ENCODE measurements around the gene SEMA5A.

The SEMA5A gene

GRCh38 chr5:9347032-9347431 lies 198.8 kb downstream of the SEMA5A start:
- TF ChIP-seq POLR2AphosphoS5 (IDR thresholded peaks at IDR 0.05; ENCODE audit: low read depth, low read length) (no peak), FOXP2 (optimal IDR thresholded peaks at IDR 0.05; ENCODE audit: borderline replicate concordance, extremely low read depth, extremely low read length, insufficient read depth) (no peak), TAF1 (IDR thresholded peaks at IDR 0.05; ENCODE audit: borderline replicate concordance, insufficient read depth, low read length) (no peak), SIN3A (IDR thresholded peaks at IDR 0.05; ENCODE audit: borderline replicate concordance, insufficient read depth, low read length) (no peak)
- TF ChIP-seq, protein P1, sequence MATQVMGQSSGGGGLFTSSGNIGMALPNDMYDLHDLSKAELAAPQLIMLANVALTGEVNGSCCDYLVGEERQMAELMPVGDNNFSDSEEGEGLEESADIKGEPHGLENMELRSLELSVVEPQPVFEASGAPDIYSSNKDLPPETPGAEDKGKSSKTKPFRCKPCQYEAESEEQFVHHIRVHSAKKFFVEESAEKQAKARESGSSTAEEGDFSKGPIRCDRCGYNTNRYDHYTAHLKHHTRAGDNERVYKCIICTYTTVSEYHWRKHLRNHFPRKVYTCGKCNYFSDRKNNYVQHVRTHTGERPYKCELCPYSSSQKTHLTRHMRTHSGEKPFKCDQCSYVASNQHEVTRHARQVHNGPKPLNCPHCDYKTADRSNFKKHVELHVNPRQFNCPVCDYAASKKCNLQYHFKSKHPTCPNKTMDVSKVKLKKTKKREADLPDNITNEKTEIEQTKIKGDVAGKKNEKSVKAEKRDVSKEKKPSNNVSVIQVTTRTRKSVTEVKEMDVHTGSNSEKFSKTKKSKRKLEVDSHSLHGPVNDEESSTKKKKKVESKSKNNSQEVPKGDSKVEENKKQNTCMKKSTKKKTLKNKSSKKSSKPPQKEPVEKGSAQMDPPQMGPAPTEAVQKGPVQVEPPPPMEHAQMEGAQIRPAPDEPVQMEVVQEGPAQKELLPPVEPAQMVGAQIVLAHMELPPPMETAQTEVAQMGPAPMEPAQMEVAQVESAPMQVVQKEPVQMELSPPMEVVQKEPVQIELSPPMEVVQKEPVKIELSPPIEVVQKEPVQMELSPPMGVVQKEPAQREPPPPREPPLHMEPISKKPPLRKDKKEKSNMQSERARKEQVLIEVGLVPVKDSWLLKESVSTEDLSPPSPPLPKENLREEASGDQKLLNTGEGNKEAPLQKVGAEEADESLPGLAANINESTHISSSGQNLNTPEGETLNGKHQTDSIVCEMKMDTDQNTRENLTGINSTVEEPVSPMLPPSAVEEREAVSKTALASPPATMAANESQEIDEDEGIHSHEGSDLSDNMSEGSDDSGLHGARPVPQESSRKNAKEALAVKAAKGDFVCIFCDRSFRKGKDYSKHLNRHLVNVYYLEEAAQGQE (IDR thresholded peaks at IDR 0.05; ENCODE audit: insufficient read depth in 1 of 2, low read depth in 2 of 2, low read length in 2 of 2), result no peak

DNA sequence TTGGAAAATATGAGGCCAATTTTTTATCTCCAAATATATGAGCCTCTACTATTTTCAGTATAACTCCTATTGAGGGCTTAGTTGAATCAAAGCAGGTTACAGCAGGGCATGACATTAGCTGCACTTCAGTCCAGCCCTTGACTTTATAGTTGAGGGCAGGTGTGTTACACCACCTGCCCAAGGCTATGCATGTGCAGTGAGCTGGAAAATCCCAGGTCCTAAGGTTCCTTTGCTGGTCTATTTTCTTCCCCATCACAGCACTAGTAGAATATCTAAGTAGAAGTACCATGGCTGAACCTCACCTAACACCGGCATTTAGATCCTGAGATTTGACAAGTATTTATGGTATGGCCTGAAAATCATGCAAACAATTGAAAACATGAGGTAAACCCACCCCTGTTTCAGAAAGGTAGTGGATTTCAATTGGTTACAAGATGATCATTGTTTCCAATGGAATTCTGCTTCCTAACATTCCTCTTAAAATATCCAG lies 201.1 kb downstream of the SEMA5A start:
- TF ChIP-seq SIN3A (IDR thresholded peaks at IDR 0.05; ENCODE audit: borderline replicate concordance, insufficient read depth, low read length) (no peak), FOXP2 (optimal IDR thresholded peaks at IDR 0.05; ENCODE audit: borderline replicate concordance, extremely low read depth, extremely low read length, insufficient read depth) (no peak), POLR2AphosphoS5 (IDR thresholded peaks at IDR 0.05; ENCODE audit: low read depth, low read length) (no peak), TAF1 (IDR thresholded peaks at IDR 0.05; ENCODE audit: borderline replicate concordance, insufficient read depth, low read length) (no peak)
- TF ChIP-seq, protein P1 (IDR thresholded peaks at IDR 0.05; ENCODE audit: insufficient read depth in 1 of 2, low read depth in 2 of 2, low read length in 2 of 2), result no peak

GRCh38 chr5:9343146-9343850 lies 202.6 kb downstream of the SEMA5A start:
- TF ChIP-seq POLR2AphosphoS5 (IDR thresholded peaks at IDR 0.05; ENCODE audit: low read depth, low read length), result no peak
- no peak for TF ChIP-seq SIN3A (IDR thresholded peaks at IDR 0.05; ENCODE audit: borderline replicate concordance, insufficient read depth, low read length)
- TF ChIP-seq, protein P1 (IDR thresholded peaks at IDR 0.05; ENCODE audit: insufficient read depth in 1 of 2, low read depth in 2 of 2, low read length in 2 of 2), result no peak
- no peak for TF ChIP-seq TAF1 (IDR thresholded peaks at IDR 0.05; ENCODE audit: borderline replicate concordance, insufficient read depth, low read length)
- TF ChIP-seq FOXP2 (optimal IDR thresholded peaks at IDR 0.05; ENCODE audit: borderline replicate concordance, extremely low read depth, extremely low read length, insufficient read depth), result no peak

GRCh38 chr5:9342161-9342787 lies 203.6 kb downstream of the SEMA5A start:
- TF ChIP-seq, protein P1 (IDR thresholded peaks at IDR 0.05; ENCODE audit: insufficient read depth in 1 of 2, low read depth in 2 of 2, low read length in 2 of 2), result no peak
- TF ChIP-seq SIN3A (IDR thresholded peaks at IDR 0.05; ENCODE audit: borderline replicate concordance, insufficient read depth, low read length) (no peak), POLR2AphosphoS5 (IDR thresholded peaks at IDR 0.05; ENCODE audit: low read depth, low read length) (no peak), FOXP2 (optimal IDR thresholded peaks at IDR 0.05; ENCODE audit: borderline replicate concordance, extremely low read depth, extremely low read length, insufficient read depth) (no peak), TAF1 (IDR thresholded peaks at IDR 0.05; ENCODE audit: borderline replicate concordance, insufficient read depth, low read length) (no peak)
